Neural progenitor cell (in vitro differentiated cells): ENCODE measurements around the gene DLGAP3. TPM values are rescaled to one million over a fixed set of nuclear protein-coding genes. Genes with fewer than 3 reads are reported as not detected.
A peak's percentile ranks its signal among the peaks of the same experiment; 100 is the strongest.

ENCODE experiments used
- DNase-seq: peaks from one replicate; pipeline ENCODE4 v3.0.0-alpha.2; 2016; ENCODE audit warnings: low spot score
- H2AFZ ChIP-seq: fragments of 200-600 bp; sonication (generic); replicated peaks from 2 replicates; pipeline ENCODE4 v1.6.1; 2016; ENCODE audit warnings: antibody characterized with exemption
- H3F3A ChIP-seq: fragments of 200-600 bp; sonication (generic); 2 replicates; pipeline ENCODE4 v1.6.1; 2016; ENCODE audit warnings: antibody characterized with exemption, low read depth
- H3K27ac ChIP-seq: fragments of 200-600 bp; sonication (generic); 2 replicates; pipeline ENCODE4 v1.5.1; 2016; ENCODE audit warnings: mild to moderate bottlenecking
- H3K27me3 ChIP-seq: fragments of 200-600 bp; sonication (generic); 2 replicates; pipeline ENCODE4 v1.6.1; 2016; ENCODE audit warnings: mild to moderate bottlenecking, moderate library complexity
- H3K36me3 ChIP-seq: fragments of 200-600 bp; sonication (generic); 2 replicates; pipeline ENCODE4 v1.5.1; 2016
- H3K4me1 ChIP-seq: fragments of 200-600 bp; sonication (generic); 2 replicates; pipeline ENCODE4 v1.6.1; 2016; ENCODE audit warnings: mixed run types
- H3K4me2 ChIP-seq: fragments of 200-600 bp; sonication (generic); 2 replicates; pipeline ENCODE4 v1.6.1; 2016
- H3K4me3 ChIP-seq: fragments of 200-600 bp; sonication (generic); 2 replicates; pipeline ENCODE4 v1.5.1; 2016
- H3K79me2 ChIP-seq: fragments of 200-600 bp; sonication (generic); 2 replicates; pipeline ENCODE4 v1.6.1; 2016; ENCODE audit warnings: low read depth
- H3K9ac ChIP-seq: fragments of 200-600 bp; sonication (generic); 2 replicates; pipeline ENCODE4 v1.6.1; 2016
- H3K9me3 ChIP-seq: fragments of 200-600 bp; sonication (generic); 2 replicates; pipeline ENCODE4 v1.5.1; 2016; ENCODE audit warnings: low read depth
- H4K20me1 ChIP-seq: fragments of 200-600 bp; sonication (generic); 2 replicates; pipeline ENCODE4 v1.6.1; 2016; ENCODE audit warnings: low read depth
- H3K27ac Mint-ChIP-seq: 3 replicates; pipeline ENCODE4 v1.8.0; 2021; ENCODE audit warnings: mixed read lengths
- H3K27me3 Mint-ChIP-seq: 2 replicates; pipeline ENCODE4 v1.8.0; 2022; ENCODE audit warnings: low read depth, mild to moderate bottlenecking, inconsistent platforms, moderate library complexity, mixed read lengths; ENCODE audit not compliant: insufficient read depth
- H3K36me3 Mint-ChIP-seq: 3 replicates; pipeline ENCODE4 v1.8.0; 2021; ENCODE audit warnings: mixed read lengths
- H3K4me1 Mint-ChIP-seq: 3 replicates; pipeline ENCODE4 v1.8.0; 2021; ENCODE audit warnings: mixed read lengths
- H3K4me3 Mint-ChIP-seq: 3 replicates; pipeline ENCODE4 v1.8.0; 2021; ENCODE audit warnings: mild to moderate bottlenecking, moderate library complexity, mixed read lengths
- H3K9me3 Mint-ChIP-seq: 3 replicates; pipeline ENCODE4 v1.8.0; 2020; ENCODE audit warnings: mixed read lengths
- EZH2 ChIP-seq: fragments of 200-600 bp; sonication (generic); IDR thresholded peaks from 2 replicates; pipeline ENCODE4 v1.6.1; 2017; ENCODE audit warnings: antibody characterized with exemption, mild to moderate bottlenecking, moderate library complexity
- EZH2phosphoT487 ChIP-seq: fragments of 200-600 bp; sonication (generic); IDR thresholded peaks from 2 replicates; pipeline ENCODE4 v1.6.1; 2017; ENCODE audit warnings: antibody characterized with exemption
- total RNA-seq: library from RNA; depleted of rRNA; stranded (reverse); fragments of >200 nt; gene quantifications from 2 replicates; pipeline ENCODE4 v1.2.3, GENCODE V29; 2015; ENCODE audit warnings: low replicate concordance
- TF ChIP-seq, protein P1 (sequence below): fragments of 200-600 bp; sonication (generic); IDR thresholded peaks from 2 replicates; pipeline ENCODE4 v1.5.1; 2017; ENCODE audit warnings: antibody characterized with exemption, mild to moderate bottlenecking

Gene DLGAP3
- total RNA-seq, 1 donor from 2014 or later: not detected

DNA sequence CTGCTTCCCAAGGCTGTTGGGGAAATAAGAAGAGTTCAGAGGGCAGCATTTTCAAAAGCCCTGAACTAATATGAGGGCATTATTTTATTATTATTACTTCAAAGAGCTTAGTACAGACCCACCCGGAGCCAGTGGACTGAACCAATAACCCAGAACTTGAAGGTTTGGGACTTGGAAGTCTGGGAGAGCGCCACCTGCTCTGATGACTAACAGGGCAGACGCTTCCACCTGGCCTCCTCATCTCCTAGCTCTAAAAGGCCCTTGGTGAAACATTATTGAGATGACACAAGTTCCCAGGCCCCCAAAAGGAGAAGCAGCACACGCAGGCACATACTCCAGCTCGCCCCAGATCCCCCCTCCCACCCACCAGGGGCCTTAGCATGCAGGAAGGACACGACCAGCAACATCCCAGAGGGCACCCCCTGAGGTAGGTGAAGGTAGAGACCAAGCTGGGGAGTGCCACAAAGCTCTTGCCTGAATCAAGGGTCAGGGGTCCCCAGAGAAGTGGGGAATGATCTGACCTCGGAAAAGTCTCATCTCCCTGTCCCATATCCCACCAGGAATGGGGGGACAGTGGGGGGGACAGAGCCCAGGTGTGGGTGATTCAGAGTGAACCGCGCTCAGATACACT lies 1.3 kb downstream of the DLGAP3 start:
- no peak overlapping the region for H2AFZ ChIP-seq
- peaks cover 46% of the 10 kb centered on the region for H4K20me1 ChIP-seq
- Mint-ChIP-seq H3K27ac (no peak overlapping the region), H3K4me1 (peaks cover 6% of the 10 kb centered on the region), H3K4me3 (peak overlapping the region; percentile 89), H3K27me3 (peaks cover 47% of the 10 kb centered on the region), H3K9me3 (no peaks in the 10 kb centered on the region), H3K36me3 (no peaks in the 10 kb centered on the region)
- H3K27me3 ChIP-seq: peaks cover 98% of the 10 kb centered on the region
- H3K36me3 ChIP-seq: no peaks in the 10 kb centered on the region
- H3K79me2 ChIP-seq: no peaks in the 10 kb centered on the region
- no peak overlapping the region for H3K4me2 ChIP-seq
- H3K4me1 ChIP-seq: peaks cover 4% of the 10 kb centered on the region
- no peaks in the 10 kb centered on the region for H3K9me3 ChIP-seq
- DNase-seq: no peak
- TF ChIP-seq EZH2 (no peak), EZH2phosphoT487 (no peak)
- TF ChIP-seq, protein P1, sequence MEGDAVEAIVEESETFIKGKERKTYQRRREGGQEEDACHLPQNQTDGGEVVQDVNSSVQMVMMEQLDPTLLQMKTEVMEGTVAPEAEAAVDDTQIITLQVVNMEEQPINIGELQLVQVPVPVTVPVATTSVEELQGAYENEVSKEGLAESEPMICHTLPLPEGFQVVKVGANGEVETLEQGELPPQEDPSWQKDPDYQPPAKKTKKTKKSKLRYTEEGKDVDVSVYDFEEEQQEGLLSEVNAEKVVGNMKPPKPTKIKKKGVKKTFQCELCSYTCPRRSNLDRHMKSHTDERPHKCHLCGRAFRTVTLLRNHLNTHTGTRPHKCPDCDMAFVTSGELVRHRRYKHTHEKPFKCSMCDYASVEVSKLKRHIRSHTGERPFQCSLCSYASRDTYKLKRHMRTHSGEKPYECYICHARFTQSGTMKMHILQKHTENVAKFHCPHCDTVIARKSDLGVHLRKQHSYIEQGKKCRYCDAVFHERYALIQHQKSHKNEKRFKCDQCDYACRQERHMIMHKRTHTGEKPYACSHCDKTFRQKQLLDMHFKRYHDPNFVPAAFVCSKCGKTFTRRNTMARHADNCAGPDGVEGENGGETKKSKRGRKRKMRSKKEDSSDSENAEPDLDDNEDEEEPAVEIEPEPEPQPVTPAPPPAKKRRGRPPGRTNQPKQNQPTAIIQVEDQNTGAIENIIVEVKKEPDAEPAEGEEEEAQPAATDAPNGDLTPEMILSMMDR: no peak
- no peak overlapping the region for H3K4me3 ChIP-seq
- peaks cover 9% of the 10 kb centered on the region for H3F3A ChIP-seq
- no peak overlapping the region for H3K27ac ChIP-seq
- no peak overlapping the region for H3K9ac ChIP-seq

DNA sequence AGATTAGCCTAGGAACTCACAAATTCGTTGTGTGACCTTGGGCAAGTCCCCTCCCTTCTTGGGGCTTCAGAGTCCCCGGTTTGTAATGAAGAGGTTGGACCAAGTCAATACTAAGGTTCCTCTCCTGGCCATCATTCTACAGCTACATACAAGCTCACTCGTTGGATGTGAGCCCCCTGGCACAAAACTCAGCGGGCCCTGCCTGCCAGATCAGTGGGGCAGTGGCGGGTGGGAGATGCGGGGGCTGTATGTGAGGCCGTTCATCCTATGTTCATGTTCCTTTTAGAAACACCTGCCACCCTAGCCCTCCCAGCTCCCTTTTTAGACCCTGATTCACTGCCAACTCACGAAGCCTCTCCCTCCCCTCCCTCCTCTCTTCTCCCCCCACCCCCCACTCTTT lies 2.1 kb downstream of the DLGAP3 start:
- no peak for DNase-seq
- Histone ChIP-seq H2AFZ (no peak overlapping the region), H3K27me3 (peaks cover 98% of the 10 kb centered on the region), H3K36me3 (no peaks in the 10 kb centered on the region), H3K27ac (no peak overlapping the region), H3K4me3 (no peak overlapping the region), H3K9ac (no peak overlapping the region), H3K9me3 (no peaks in the 10 kb centered on the region), H4K20me1 (peaks cover 46% of the 10 kb centered on the region), H3F3A (peaks cover 9% of the 10 kb centered on the region), H3K4me1 (peaks cover 4% of the 10 kb centered on the region), H3K4me2 (no peak overlapping the region), H3K79me2 (no peaks in the 10 kb centered on the region)
- Mint-ChIP-seq H3K27me3 (peaks cover 45% of the 10 kb centered on the region), H3K4me3 (no peak overlapping the region), H3K4me1 (peaks cover 6% of the 10 kb centered on the region), H3K36me3 (no peaks in the 10 kb centered on the region), H3K27ac (no peak overlapping the region), H3K9me3 (no peaks in the 10 kb centered on the region)
- TF ChIP-seq, protein P1: no peak
- no peak for TF ChIP-seq EZH2phosphoT487
- TF ChIP-seq EZH2: no peak

DNA sequence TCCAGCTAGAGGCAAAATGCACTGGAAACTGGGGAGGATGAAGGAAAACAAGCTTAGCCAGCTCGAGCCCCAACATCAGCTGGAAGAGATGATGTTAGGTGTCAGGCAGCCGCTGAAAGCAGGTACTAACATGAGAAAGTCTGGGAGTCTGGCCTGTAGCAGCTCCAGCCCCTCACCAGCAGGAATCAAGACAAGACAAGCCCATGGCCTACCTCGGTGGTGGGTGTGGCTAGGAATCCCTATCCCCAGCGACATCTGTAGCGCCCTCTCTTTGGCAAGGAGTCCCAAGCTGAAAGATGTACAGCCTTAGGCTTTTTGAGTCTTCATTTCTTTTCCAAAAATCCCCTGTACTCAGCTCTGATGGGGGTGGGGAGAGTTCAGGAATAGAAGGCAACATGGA lies 2.6 kb downstream of the DLGAP3 start:
- no peak overlapping the region for H3K4me2 ChIP-seq
- H3K27me3 Mint-ChIP-seq: peaks cover 45% of the 10 kb centered on the region

More for the DNA sequence above, 2.6 kb downstream of the DLGAP3 start:
- H3K27ac Mint-ChIP-seq: no peak overlapping the region
- Histone ChIP-seq H3K9ac (no peak overlapping the region), H3K27ac (no peak overlapping the region), H3K79me2 (no peaks in the 10 kb centered on the region), H3K36me3 (no peaks in the 10 kb centered on the region), H3F3A (peaks cover 9% of the 10 kb centered on the region), H4K20me1 (peaks cover 46% of the 10 kb centered on the region), H3K4me1 (peaks cover 4% of the 10 kb centered on the region), H3K9me3 (no peaks in the 10 kb centered on the region), H3K4me3 (no peak overlapping the region), H2AFZ (no peak overlapping the region), H3K27me3 (peaks cover 97% of the 10 kb centered on the region)
- H3K4me3 Mint-ChIP-seq: no peak overlapping the region
- H3K9me3 Mint-ChIP-seq: no peaks in the 10 kb centered on the region
- peaks cover 6% of the 10 kb centered on the region for H3K4me1 Mint-ChIP-seq
- no peaks in the 10 kb centered on the region for H3K36me3 Mint-ChIP-seq
- DNase-seq: peak; percentile 26
- TF ChIP-seq EZH2phosphoT487 (no peak), EZH2 (no peak)
- TF ChIP-seq, protein P1: no peak
